ENCODE data around the gene DGLUCY. TPM values are rescaled to one million over a fixed set of nuclear protein-coding genes. Genes with fewer than 3 reads are reported as not detected.

The DGLUCY gene
- total RNA-seq (2014; rRNA removed; shearing (Covaris generic)) (15.2 and 28.5 TPM in 2 replicates), polyA plus RNA-seq (2016; fragmentation: Nextera tagmentation; extraction: Ambion mirVana) (15.7 and 17.1 TPM in 2 replicates)

DNA sequence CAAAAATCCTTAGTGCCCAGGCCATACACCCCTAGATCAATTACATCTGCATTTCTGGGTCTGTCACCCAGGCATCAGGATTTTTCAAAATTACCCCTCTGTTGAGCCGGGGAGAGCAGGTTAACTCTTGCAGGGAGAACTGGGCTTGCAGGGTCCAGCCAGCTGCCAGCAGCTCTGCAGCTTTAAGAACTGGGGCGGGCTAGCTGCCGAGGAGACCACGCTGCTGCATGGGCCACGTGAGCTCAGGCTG, at the start of gene DGLUCY:
Gene DGLUCY, plus strand, starts transcription at position 245 of the 250 bp plus-strand sequence. CDS start 46,222 bp downstream, outside the sequence.
- Histone ChIP-seq H3K36me3 (ENCODE audit: low read depth) (no peaks in the 10 kb centered on the region), H4K20me1 (ENCODE audit: insufficient read depth) (no peaks in the 10 kb centered on the region), H3K79me2 (ENCODE audit: insufficient read depth) (no peaks in the 10 kb centered on the region), H3K9ac (peak within 1 kb of the TSS; percentile 89), H3K4me3 (peak within 1 kb of the TSS; percentile 80), H3K9me2 (ENCODE audit: insufficient read depth) (no peaks in the 10 kb centered on the region), H3K27ac (peak within 1 kb of the TSS; percentile 79), H3K4me2 (ENCODE audit: unreplicated experiment) (peak within 1 kb of the TSS; percentile 97), H3F3A (ENCODE audit: insufficient read depth) (no peaks in the 10 kb centered on the region), H3K9me3 (ENCODE audit: low read depth) (no peaks in the 10 kb centered on the region), H2AFZ (peak within 1 kb of the TSS; percentile 86), H3K27me3 (replicated peaks; ENCODE audit: insufficient read depth) (no peaks in the 10 kb centered on the region), H3K4me1 (ENCODE audit: insufficient read depth) (peaks cover 4% of the 10 kb centered on the region; the same call in 1 of the 2 replicates)
- in situ Hi-C loops (cut with MboI), result no loop called here
- peak; percentile 93 for DNase-seq
- TF ChIP-seq EZH2 (IDR thresholded peaks at IDR 0.05; ENCODE audit: insufficient read depth, poor library complexity, severe bottlenecking) (no peak), EZH2phosphoT487 (IDR thresholded peaks at IDR 0.05; ENCODE audit: insufficient read depth, low read depth) (no peak)
- 0% methylated on average over 5 of the region's 5 CpGs for WGBS, 2 experiments (ENCODE audit: low coverage in 1 of 2, low lambda C conversion rate in 2 of 2, missing lambda C conversion rate in 2 of 2)

DNA sequence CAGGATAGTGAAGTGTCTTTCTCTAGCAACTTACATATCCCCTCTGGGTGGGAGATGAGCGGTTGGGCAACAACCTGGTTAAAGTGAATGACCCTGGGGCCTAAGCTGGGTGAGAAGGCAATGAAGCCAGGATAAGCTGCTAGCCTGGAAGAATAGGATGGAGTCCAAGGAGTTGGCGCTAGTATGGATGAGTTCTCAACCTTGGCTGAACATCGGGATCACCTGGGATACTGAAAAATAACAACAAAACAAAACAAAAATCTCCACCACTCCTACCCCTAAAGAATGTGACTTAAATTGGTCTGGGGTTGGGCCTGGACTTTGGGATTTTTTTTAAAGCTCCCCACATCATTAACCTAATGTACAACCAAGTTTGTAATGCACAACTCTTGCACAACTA, 48.6 kb upstream of the DGLUCY start:
- in situ Hi-C loops (cut with MboI), result no loop called here
- no peaks in the 10 kb centered on the region for H3K9me3 ChIP-seq (ENCODE audit: low read depth)

DNA sequence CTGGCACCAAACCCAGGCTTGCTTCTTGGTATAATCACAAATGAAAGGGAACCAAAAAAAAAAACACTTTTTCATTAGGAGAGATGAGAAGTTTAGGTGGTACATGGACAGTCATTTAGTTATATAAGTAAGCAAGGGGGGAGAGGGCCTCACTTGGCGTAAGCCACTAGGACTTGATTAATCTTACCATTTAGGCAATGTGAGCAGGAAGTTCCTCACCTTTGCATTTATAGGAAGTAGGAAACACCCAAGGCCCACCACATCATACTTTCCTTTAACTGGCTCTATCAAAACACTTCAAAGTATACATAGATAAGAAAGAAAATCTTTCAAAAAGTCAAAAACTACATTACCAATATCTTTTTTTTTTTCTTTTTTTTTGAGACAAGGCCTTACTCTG, 46.7 kb upstream of the DGLUCY start:
- Histone ChIP-seq H3K9me2 (ENCODE audit: insufficient read depth) (no peaks in the 10 kb centered on the region), H3K9me3 (ENCODE audit: low read depth) (no peaks in the 10 kb centered on the region), H4K20me1 (ENCODE audit: insufficient read depth) (no peaks in the 10 kb centered on the region), H3K9ac (no peak overlapping the region), H2AFZ (no peak overlapping the region), H3K4me3 (no peak overlapping the region), H3K36me3 (ENCODE audit: low read depth) (no peaks in the 10 kb centered on the region), H3K4me2 (ENCODE audit: unreplicated experiment) (no peak overlapping the region), H3K27me3 (replicated peaks; ENCODE audit: insufficient read depth) (no peaks in the 10 kb centered on the region), H3K27ac (no peak overlapping the region), H3K4me1 (ENCODE audit: insufficient read depth) (no peaks in the 10 kb centered on the region), H3K79me2 (ENCODE audit: insufficient read depth) (no peaks in the 10 kb centered on the region), H3F3A (ENCODE audit: insufficient read depth) (no peaks in the 10 kb centered on the region)
- DNase-seq, result no peak
- WGBS, 2 experiments (ENCODE audit: low coverage in 1 of 2, low lambda C conversion rate in 2 of 2, missing lambda C conversion rate in 2 of 2), result 89 to 100% methylated on average over 1 of the region's 1 CpG
- in situ Hi-C loops (cut with MboI), result no loop called here
- no peak for TF ChIP-seq EZH2 (IDR thresholded peaks at IDR 0.05; ENCODE audit: insufficient read depth, poor library complexity, severe bottlenecking)
- TF ChIP-seq EZH2phosphoT487 (IDR thresholded peaks at IDR 0.05; ENCODE audit: insufficient read depth, low read depth), result no peak

More for the DNA sequence above, 48.6 kb upstream of the DGLUCY start:
- 24 to 25% methylated on average over 3 of the region's 3 CpGs for WGBS, 2 experiments (ENCODE audit: low coverage in 1 of 2, low lambda C conversion rate in 2 of 2, missing lambda C conversion rate in 2 of 2)
- H3K27me3 ChIP-seq (replicated peaks; ENCODE audit: insufficient read depth), result no peaks in the 10 kb centered on the region
- TF ChIP-seq EZH2phosphoT487 (IDR thresholded peaks at IDR 0.05; ENCODE audit: insufficient read depth, low read depth) (no peak), EZH2 (IDR thresholded peaks at IDR 0.05; ENCODE audit: insufficient read depth, poor library complexity, severe bottlenecking) (no peak)
- H3K4me1 ChIP-seq (ENCODE audit: insufficient read depth), result no peaks in the 10 kb centered on the region
- H3K4me2 ChIP-seq (ENCODE audit: unreplicated experiment), result no peak overlapping the region
- H3K79me2 ChIP-seq (ENCODE audit: insufficient read depth), result no peaks in the 10 kb centered on the region
- no peak overlapping the region for H3K27ac ChIP-seq
- no peaks in the 10 kb centered on the region for H3K9me2 ChIP-seq (ENCODE audit: insufficient read depth)
- no peak overlapping the region for H3K9ac ChIP-seq
- no peak overlapping the region for H2AFZ ChIP-seq
- H3K4me3 ChIP-seq, result no peak overlapping the region
- no peak for DNase-seq
- H3K36me3 ChIP-seq (ENCODE audit: low read depth), result no peaks in the 10 kb centered on the region
- no peaks in the 10 kb centered on the region for H3F3A ChIP-seq (ENCODE audit: insufficient read depth)
- H4K20me1 ChIP-seq (ENCODE audit: insufficient read depth), result no peaks in the 10 kb centered on the region

- Histone ChIP-seq H3K9me2 (ENCODE audit: insufficient read depth) (no peaks in the 10 kb centered on the region), H3F3A (ENCODE audit: insufficient read depth) (no peaks in the 10 kb centered on the region), H2AFZ (no peak overlapping the region), H3K4me3 (no peak overlapping the region), H3K4me2 (ENCODE audit: unreplicated experiment) (no peak overlapping the region), H4K20me1 (ENCODE audit: insufficient read depth) (no peaks in the 10 kb centered on the region), H3K9me3 (ENCODE audit: low read depth) (no peaks in the 10 kb centered on the region), H3K36me3 (ENCODE audit: low read depth) (no peaks in the 10 kb centered on the region), H3K9ac (no peak overlapping the region), H3K27ac (no peak overlapping the region), H3K79me2 (ENCODE audit: insufficient read depth) (no peaks in the 10 kb centered on the region), H3K27me3 (replicated peaks; ENCODE audit: insufficient read depth) (no peaks in the 10 kb centered on the region), H3K4me1 (ENCODE audit: insufficient read depth) (no peaks in the 10 kb centered on the region)
- 27 to 47% methylated on average over 2 of the region's 2 CpGs for WGBS, 2 experiments (ENCODE audit: low coverage in 1 of 2, low lambda C conversion rate in 2 of 2, missing lambda C conversion rate in 2 of 2)
- no peak for DNase-seq
- TF ChIP-seq EZH2phosphoT487 (IDR thresholded peaks at IDR 0.05; ENCODE audit: insufficient read depth, low read depth) (no peak), EZH2 (IDR thresholded peaks at IDR 0.05; ENCODE audit: insufficient read depth, poor library complexity, severe bottlenecking) (no peak)
- in situ Hi-C loops (cut with MboI), result no loop called here
Measured at GRCh38 chr14:91068642-91069041, 45.2 kb upstream of the DGLUCY start.

DNA sequence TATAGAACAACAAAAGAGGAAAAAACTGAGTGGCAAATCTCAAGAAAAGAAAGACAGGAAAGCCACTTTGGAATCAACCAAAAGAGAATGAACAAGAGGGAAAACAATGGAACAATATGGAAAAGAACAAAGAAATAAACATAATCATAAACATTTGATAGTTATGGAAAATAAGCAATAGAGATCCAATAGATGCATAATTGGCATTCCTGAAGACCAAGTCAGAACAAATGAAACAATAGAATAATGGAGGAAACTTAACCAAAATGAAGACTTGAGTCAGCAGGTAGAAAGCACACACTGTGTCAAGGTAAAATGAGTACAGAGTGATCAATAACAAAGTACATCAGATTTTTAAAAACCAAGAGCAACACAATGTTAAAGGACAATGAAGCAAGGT, 43.3 kb upstream of the DGLUCY start:
- TF ChIP-seq EZH2phosphoT487 (IDR thresholded peaks at IDR 0.05; ENCODE audit: insufficient read depth, low read depth) (no peak), EZH2 (IDR thresholded peaks at IDR 0.05; ENCODE audit: insufficient read depth, poor library complexity, severe bottlenecking) (no peak)
- in situ Hi-C loops (cut with MboI), result no loop called here
- H3K79me2 ChIP-seq (ENCODE audit: insufficient read depth), result no peaks in the 10 kb centered on the region

More for the DNA sequence above, 43.3 kb upstream of the DGLUCY start:
- no peaks in the 10 kb centered on the region for H4K20me1 ChIP-seq (ENCODE audit: insufficient read depth)
- no peaks in the 10 kb centered on the region for H3F3A ChIP-seq (ENCODE audit: insufficient read depth)
- H3K4me1 ChIP-seq (ENCODE audit: insufficient read depth), result no peaks in the 10 kb centered on the region
- H3K9me2 ChIP-seq (ENCODE audit: insufficient read depth), result no peaks in the 10 kb centered on the region
- H3K4me3 ChIP-seq, result no peak overlapping the region
- H3K9me3 ChIP-seq (ENCODE audit: low read depth), result no peaks in the 10 kb centered on the region
- H3K27me3 ChIP-seq (replicated peaks; ENCODE audit: insufficient read depth), result no peaks in the 10 kb centered on the region
- H3K9ac ChIP-seq, result no peak overlapping the region
- H3K4me2 ChIP-seq (ENCODE audit: unreplicated experiment), result no peak overlapping the region
- no peak overlapping the region for H3K27ac ChIP-seq
- H2AFZ ChIP-seq, result no peak overlapping the region
- no peaks in the 10 kb centered on the region for H3K36me3 ChIP-seq (ENCODE audit: low read depth)
- no peak for DNase-seq

Data from GM23248 (cell line).